ENCODE measurements around the gene TPSD1. TPM values are rescaled to one million over a fixed set of nuclear protein-coding genes. Genes with fewer than 3 reads are reported as not detected.
"Not testable (repeated sequence)": the region's sequence is repeated elsewhere in the genome, so short reads cannot be mapped to it uniquely, and the experiment has no call there.

Gene TPSD1
- total RNA-seq, 6 experiments from 2014 or later, result not detected

DNA sequence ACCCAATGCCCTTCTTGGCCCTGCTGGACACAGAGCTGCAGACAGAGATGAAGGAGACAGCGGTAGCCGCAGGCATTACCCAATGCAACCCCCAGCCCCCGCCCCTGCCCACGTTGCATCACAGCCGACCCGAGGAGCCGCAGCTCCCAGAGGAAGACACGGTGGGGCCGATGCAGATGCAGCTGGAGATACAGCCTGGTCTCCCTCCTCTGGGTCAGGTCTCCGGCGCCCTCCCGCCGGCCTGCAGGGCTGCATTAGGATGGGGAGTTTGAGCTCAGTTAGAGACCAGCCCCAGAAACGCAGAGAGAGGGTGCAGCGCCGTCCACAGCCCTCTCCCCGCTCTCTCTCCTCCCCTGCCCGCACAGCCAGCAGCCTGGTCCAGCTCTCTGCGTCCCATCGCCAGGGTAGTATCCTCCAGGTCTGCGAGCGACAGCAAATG lies 34.2 kb downstream of the TPSD1 start:
- H3K36me3 Mint-ChIP-seq (ENCODE audit: low read depth), result no peaks in the 10 kb centered on the region
- no peaks in the 10 kb centered on the region for H3K9me3 Mint-ChIP-seq
- DNase-seq, result no peak
- H3K4me1 Mint-ChIP-seq (ENCODE audit: low read depth), result peaks cover 9% of the 10 kb centered on the region; the same call in 1 of the 2 replicates
- no peak overlapping the region for H3K27ac Mint-ChIP-seq
- TF ChIP-seq, protein P1, sequence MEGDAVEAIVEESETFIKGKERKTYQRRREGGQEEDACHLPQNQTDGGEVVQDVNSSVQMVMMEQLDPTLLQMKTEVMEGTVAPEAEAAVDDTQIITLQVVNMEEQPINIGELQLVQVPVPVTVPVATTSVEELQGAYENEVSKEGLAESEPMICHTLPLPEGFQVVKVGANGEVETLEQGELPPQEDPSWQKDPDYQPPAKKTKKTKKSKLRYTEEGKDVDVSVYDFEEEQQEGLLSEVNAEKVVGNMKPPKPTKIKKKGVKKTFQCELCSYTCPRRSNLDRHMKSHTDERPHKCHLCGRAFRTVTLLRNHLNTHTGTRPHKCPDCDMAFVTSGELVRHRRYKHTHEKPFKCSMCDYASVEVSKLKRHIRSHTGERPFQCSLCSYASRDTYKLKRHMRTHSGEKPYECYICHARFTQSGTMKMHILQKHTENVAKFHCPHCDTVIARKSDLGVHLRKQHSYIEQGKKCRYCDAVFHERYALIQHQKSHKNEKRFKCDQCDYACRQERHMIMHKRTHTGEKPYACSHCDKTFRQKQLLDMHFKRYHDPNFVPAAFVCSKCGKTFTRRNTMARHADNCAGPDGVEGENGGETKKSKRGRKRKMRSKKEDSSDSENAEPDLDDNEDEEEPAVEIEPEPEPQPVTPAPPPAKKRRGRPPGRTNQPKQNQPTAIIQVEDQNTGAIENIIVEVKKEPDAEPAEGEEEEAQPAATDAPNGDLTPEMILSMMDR (IDR thresholded peaks at IDR 0.05), result no peak
- H3K4me3 Mint-ChIP-seq, result no peak overlapping the region
- peaks cover 50% of the 10 kb centered on the region for H3K27me3 Mint-ChIP-seq (ENCODE audit: insufficient read depth)

GRCh38 chr16:1290860-1291575 lies 35.1 kb downstream of the TPSD1 start:
- H3K36me3 Mint-ChIP-seq (ENCODE audit: low read depth), result no peaks in the 10 kb centered on the region

DNA sequence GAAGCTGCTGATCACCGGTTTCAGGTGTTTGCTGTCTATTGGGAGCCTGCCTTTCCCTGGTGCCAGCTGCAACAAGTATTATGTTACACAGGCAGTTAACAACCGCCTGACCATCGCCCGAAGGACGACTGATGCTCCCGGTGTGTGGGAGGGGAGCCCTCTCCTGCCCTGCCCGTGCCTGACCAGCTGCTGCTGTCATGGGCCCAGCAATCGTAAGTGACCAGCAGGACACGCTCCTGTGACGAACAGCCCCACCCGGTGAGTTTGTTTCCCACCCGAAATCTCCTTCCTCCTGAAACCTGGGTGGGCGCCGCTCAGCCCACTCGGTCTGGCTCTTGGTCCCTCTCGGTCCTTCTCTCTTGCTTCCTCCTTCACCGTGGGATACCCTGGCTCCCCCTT lies 35.7 kb downstream of the TPSD1 start:
- no peaks in the 10 kb centered on the region for H3K9me3 Mint-ChIP-seq
- TF ChIP-seq, protein P1 (IDR thresholded peaks at IDR 0.05), result no peak

More at GRCh38 chr16:1290860-1291575, 35.1 kb downstream of the TPSD1 start:
- no peak for DNase-seq
- Mint-ChIP-seq H3K4me1 (ENCODE audit: low read depth) (peaks cover 9% of the 10 kb centered on the region; the same call in 1 of the 2 replicates), H3K27ac (no peak overlapping the region), H3K9me3 (no peaks in the 10 kb centered on the region), H3K27me3 (ENCODE audit: insufficient read depth) (peaks cover 40% of the 10 kb centered on the region), H3K4me3 (no peak overlapping the region)
- TF ChIP-seq, protein P1 (IDR thresholded peaks at IDR 0.05), result no peak

DNA sequence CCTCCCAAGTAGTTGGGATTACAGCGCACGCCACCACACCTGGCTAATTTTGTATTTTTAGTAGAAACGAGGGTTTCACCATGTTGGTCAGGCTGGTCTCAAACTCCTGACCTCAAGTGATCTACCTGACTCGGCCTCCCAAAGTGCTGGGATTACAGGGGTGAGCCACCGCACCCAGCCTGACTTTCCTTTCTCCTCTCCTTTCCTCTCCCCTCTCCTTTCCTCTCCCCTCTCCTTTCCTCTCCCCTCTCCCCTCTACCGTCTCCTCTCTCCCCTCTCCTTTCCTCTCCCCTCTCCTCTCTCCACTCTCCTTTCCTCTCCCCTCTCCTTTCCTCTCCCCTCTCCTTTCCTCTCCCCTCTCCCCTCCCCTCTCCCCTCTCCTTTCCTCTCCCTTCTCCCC lies 36.3 kb downstream of the TPSD1 start:
- DNase-seq; H3K4me3 Mint-ChIP-seq; H3K36me3 Mint-ChIP-seq (ENCODE audit: low read depth); H3K27ac Mint-ChIP-seq; H3K9me3 Mint-ChIP-seq: not testable (repeated sequence)
- H3K27me3 Mint-ChIP-seq (ENCODE audit: insufficient read depth), result peaks cover 42% of the 10 kb centered on the region
- peaks cover 16% of the 10 kb centered on the region for H3K4me1 Mint-ChIP-seq (ENCODE audit: low read depth)

More for the DNA sequence above, 35.7 kb downstream of the TPSD1 start:
- H3K4me3 Mint-ChIP-seq, result no peak overlapping the region
- H3K36me3 Mint-ChIP-seq (ENCODE audit: low read depth), result no peaks in the 10 kb centered on the region
- no peak overlapping the region for H3K27ac Mint-ChIP-seq
- peaks cover 10% of the 10 kb centered on the region for H3K4me1 Mint-ChIP-seq (ENCODE audit: low read depth)
- DNase-seq, result no peak
- H3K27me3 Mint-ChIP-seq (ENCODE audit: insufficient read depth), result peaks cover 40% of the 10 kb centered on the region

GRCh38 chr16:1292808-1293207 lies 36.9 kb downstream of the TPSD1 start:
- not testable (repeated sequence) for H3K27ac Mint-ChIP-seq; DNase-seq; H3K36me3 Mint-ChIP-seq (ENCODE audit: low read depth); H3K9me3 Mint-ChIP-seq; H3K4me3 Mint-ChIP-seq
- Mint-ChIP-seq H3K4me1 (ENCODE audit: low read depth) (peaks cover 21% of the 10 kb centered on the region), H3K27me3 (ENCODE audit: insufficient read depth) (peaks cover 39% of the 10 kb centered on the region)

DNA sequence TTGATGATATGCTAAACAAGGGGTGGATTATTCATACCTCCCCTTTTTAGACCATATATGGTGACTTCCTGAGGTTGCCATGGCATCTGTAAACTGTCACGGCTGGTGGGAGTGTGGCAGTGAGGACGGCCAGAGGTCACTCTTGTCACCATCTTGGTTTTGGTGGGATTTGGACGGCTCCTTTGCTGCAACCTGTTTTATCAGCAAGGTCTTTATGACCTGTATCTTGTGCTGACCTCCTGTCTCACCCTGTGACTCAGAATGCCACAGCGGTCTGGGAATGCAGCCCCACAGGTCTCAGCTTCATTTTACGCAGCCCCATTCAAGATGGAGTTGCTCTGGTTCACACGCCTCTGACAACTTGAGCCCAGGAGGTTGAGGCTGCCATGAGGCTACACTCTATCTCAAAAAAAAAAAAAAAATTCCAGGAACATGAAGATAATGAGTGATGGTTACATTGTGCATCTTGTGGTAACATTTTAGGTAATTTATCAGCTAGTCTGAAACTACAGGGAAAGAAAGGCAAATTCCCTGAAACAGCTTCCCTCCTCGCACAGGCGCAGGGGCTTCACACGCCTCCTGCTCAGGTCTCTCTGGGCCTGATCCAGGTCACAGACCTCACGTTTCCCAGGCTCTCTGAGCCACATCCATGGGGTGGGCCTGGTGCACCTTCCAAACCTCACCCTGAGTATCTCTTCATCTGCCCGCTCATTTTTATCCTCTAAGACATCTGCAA lies 38.2 kb downstream of the TPSD1 start:
- H3K27ac Mint-ChIP-seq, result no peak overlapping the region

More for the DNA sequence above, 38.2 kb downstream of the TPSD1 start:
- Mint-ChIP-seq H3K4me3 (no peak overlapping the region), H3K4me1 (ENCODE audit: low read depth) (peaks cover 21% of the 10 kb centered on the region), H3K36me3 (ENCODE audit: low read depth) (no peaks in the 10 kb centered on the region), H3K27me3 (ENCODE audit: insufficient read depth) (peaks cover 34% of the 10 kb centered on the region), H3K9me3 (no peaks in the 10 kb centered on the region)
- TF ChIP-seq, protein P1 (IDR thresholded peaks at IDR 0.05), result no peak
- no peak for DNase-seq
